ENCODE measurements around the gene DKKL1. TPM values are rescaled to one million over a fixed set of nuclear protein-coding genes. Genes with fewer than 3 reads are reported as not detected.

DKKL1 gene
- total and polyA plus RNA-seq, 2 of the 4 experiments (the other 2 are of a cell fraction): 0.67 TPM; not detected in 1

DNA sequence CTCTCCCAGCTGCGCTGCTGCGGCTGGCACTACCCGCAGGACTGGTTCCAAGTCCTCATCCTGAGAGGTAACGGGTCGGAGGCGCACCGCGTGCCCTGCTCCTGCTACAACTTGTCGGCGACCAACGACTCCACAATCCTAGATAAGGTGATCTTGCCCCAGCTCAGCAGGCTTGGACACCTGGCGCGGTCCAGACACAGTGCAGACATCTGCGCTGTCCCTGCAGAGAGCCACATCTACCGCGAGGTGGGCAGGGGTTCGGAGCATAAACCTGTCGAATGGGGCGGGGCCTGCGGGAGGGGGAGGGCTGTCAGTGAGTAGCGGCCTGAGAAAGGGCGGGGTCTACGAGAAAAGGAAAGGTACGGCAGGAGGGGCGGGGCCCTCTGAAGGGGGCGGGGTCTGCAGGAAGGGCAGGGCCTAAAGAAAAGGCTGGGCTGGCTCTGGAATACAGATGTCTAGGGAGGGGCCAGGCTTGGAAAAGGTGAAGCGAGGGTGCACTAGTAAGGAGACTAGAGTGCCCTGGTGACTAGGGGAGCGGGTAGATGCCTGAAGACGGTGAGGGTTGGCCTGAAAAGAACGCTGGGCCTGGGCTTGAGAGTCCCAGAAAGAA lies 24.9 kb upstream of the DKKL1 start:
- Histone ChIP-seq H3K9me3 (ENCODE audit: control insufficient read depth, insufficient read depth, low read length) (no peaks in the 10 kb centered on the region), H3K23ac (ENCODE audit: low read depth, low read length) (no peak overlapping the region), H4K8ac (ENCODE audit: low read depth in 2 of 2, low read length in 2 of 2) (no peak overlapping the region), H2AFZ (replicated peaks; ENCODE audit: low read length, poor library complexity) (peak overlapping the region; percentile 67), H2BK20ac (ENCODE audit: low read depth, low read length) (no peak overlapping the region), H3K14ac (replicated peaks; ENCODE audit: low read depth, low read length) (no peak overlapping the region), H3K9me1 (ENCODE audit: insufficient read depth, low read length) (0 out of 2 replicates have a peak, but pooled peaks cover 3% of the 10 kb centered on the region), H3K4me2 (ENCODE audit: low read depth, low read length) (no peak overlapping the region), H2AK5ac (ENCODE audit: low read depth, low read length) (no peak overlapping the region), H4K91ac (ENCODE audit: insufficient read depth, low read depth, low read length) (no peak overlapping the region), H4K20me1 (ENCODE audit: insufficient read depth, low read length) (no peaks in the 10 kb centered on the region; the same call in 1 of the 2 replicates), H3K56ac (ENCODE audit: extremely low read depth, insufficient read depth, low read length) (no peak overlapping the region), H3K4ac (ENCODE audit: low read depth, low read length) (no peak overlapping the region), H3K36me3 (ENCODE audit: control insufficient read depth, insufficient read depth, low read length) (peaks cover 39% of the 10 kb centered on the region), H2BK5ac (ENCODE audit: low read depth, low read length, poor library complexity, severe bottlenecking) (no peak overlapping the region), H2BK15ac (ENCODE audit: low read depth, low read length) (no peak overlapping the region), H2BK120ac (ENCODE audit: low read depth, low read length) (no peak overlapping the region), H3K79me1 (ENCODE audit: low read depth in 1 of 2, low read length in 2 of 2) (peaks cover 0 to 2% of the 10 kb centered on the region in 2 experiments; a peak in 1 of 4 replicates), H3K4me3 (ENCODE audit: insufficient read depth, low read depth, low read length) (no peak overlapping the region), H4K5ac (ENCODE audit: low read depth, low read length) (no peak overlapping the region), H3K27ac (ENCODE audit: insufficient read depth, low read length) (no peak overlapping the region), H3K18ac (ENCODE audit: low read depth, low read length) (no peak overlapping the region), H3K4me1 (ENCODE audit: control insufficient read depth, insufficient read depth, low read length) (no peaks in the 10 kb centered on the region), H2AK9ac (replicated peaks; ENCODE audit: low read depth, low read length, poor library complexity) (peak overlapping the region; percentile 65), H3K27me3 (ENCODE audit: control insufficient read depth, insufficient read depth, low read length) (no peaks in the 10 kb centered on the region), H3K9ac (ENCODE audit: low read depth, low read length) (no peak overlapping the region)
- no TSS peak for BruUV-seq (replicated peaks)
- in situ Hi-C loops (cut with MboI; ENCODE audit: low sequenced_read_pairs): no loop called here
- intact Hi-C loops (cut with micrococcal nuclease): no loop called here
- dilution Hi-C loops (cut with HindIII; ENCODE audit: low sequenced_read_pairs, unreplicated experiment): no loop called here
- TF ChIP-seq RFX5 (IDR thresholded peaks at IDR 0.05; ENCODE audit: low read depth, low read length) (no peak), MAZ (IDR thresholded peaks at IDR 0.05; ENCODE audit: borderline replicate concordance, low read depth, low read length) (no peak), RCOR1 (IDR thresholded peaks at IDR 0.05; ENCODE audit: insufficient replicate concordance, low read length) (no peak), CEBPB (IDR thresholded peaks at IDR 0.05; ENCODE audit: low read depth, low read length) (no peak)
- TF ChIP-seq, protein P1, sequence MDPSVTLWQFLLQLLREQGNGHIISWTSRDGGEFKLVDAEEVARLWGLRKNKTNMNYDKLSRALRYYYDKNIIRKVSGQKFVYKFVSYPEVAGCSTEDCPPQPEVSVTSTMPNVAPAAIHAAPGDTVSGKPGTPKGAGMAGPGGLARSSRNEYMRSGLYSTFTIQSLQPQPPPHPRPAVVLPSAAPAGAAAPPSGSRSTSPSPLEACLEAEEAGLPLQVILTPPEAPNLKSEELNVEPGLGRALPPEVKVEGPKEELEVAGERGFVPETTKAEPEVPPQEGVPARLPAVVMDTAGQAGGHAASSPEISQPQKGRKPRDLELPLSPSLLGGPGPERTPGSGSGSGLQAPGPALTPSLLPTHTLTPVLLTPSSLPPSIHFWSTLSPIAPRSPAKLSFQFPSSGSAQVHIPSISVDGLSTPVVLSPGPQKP (IDR thresholded peaks at IDR 0.05; ENCODE audit: borderline replicate concordance, low read depth, low read length): no peak
- ChIA-PET CTCF (no interaction called here), POLR2A (ENCODE audit: unreplicated experiment) (no interaction called here)
- ATAC-seq (ENCODE audit: low read depth) (peak; percentile 28), DNase-seq (no peak)
- 50% methylated on average over 8 of the region's 30 CpGs; no CpG with 5 or more reads in 1 of the 2 experiments for WGBS, 2 experiments (ENCODE audit: extremely low coverage in 2 of 2, insufficient read length in 1 of 2)
